HepG2 (cell line): ENCODE data around the gene ZNF189. TPM values are rescaled to one million over a fixed set of nuclear protein-coding genes. Genes with fewer than 3 reads are reported as not detected.

Experiments used
- ADNP ChIP-seq: sonication (generic); formaldehyde crosslinking; IDR thresholded peaks from 2 replicates; pipeline ENCODE4 v1.4.0; 2020; ENCODE audit warnings: missing genetic modification reagents
- NFIC ChIP-seq: IDR thresholded peaks from 2 replicates; pipeline ENCODE4 v1.6.1; 2012; ENCODE audit warnings: mild to moderate bottlenecking, low read length, inconsistent platforms
- PTBP1 ChIP-seq: fragments of 200-400 bp; formaldehyde crosslinking; IDR thresholded peaks from 2 replicates; pipeline ENCODE4 v1.6.1; 2018; ENCODE audit warnings: low read length, low read depth; ENCODE audit not compliant: poor library complexity, severe bottlenecking
- SOX6 ChIP-seq, 2 experiments: fragments of 450-650 bp in 1 of 2; sonication (generic) in 1 of 2; formaldehyde crosslinking in 1 of 2; IDR thresholded peaks; 2 replicates each; pipeline versions ENCODE4 v1.4.0 to v1.6.1; 2017 to 2020; ENCODE audit warnings: antibody characterized with exemption in 1 of 2, mild to moderate bottlenecking in 1 of 2, missing genetic modification reagents in 1 of 2
- ZFAT ChIP-seq: sonication (generic); formaldehyde crosslinking; conservative IDR thresholded peaks from 2 replicates; pipeline ENCODE4 v1.8.1; 2023; ENCODE audit warnings: missing genetic modification reagents, inconsistent platforms
- ZNF251 ChIP-seq: sonication (generic); formaldehyde crosslinking; IDR thresholded peaks from 2 replicates; pipeline ENCODE4 v1.9.0; 2021; ENCODE audit warnings: mild to moderate bottlenecking, missing genetic modification reagents
- ZNF446 ChIP-seq: sonication (generic); formaldehyde crosslinking; IDR thresholded peaks from 2 replicates; pipeline ENCODE4 v1.5.0; 2020; ENCODE audit warnings: mild to moderate bottlenecking, missing genetic modification reagents
- polyA plus RNA-seq, 8 experiments: library from polyadenylated mRNA; depleted of rRNA in 3 of 8; stranded (reverse) in 7 of 8; unstranded in 1 of 8; fragments of >200 nt; fragmentation: Illumina TruSeq in 4 of 8; extraction: Trizol in 4 of 8; gene quantifications; 2 replicates each; pipeline versions ENCODE4 v1.2.1 to v1.2.3, GENCODE V29; 2011 to 2016; ENCODE audit warnings: low read depth in 4 of 8, missing spikeins in 1 of 8, mixed read lengths in 1 of 8; ENCODE audit not compliant: insufficient read depth in 1 of 8
- total RNA-seq, 5 experiments: library from RNA; depleted of rRNA; stranded (reverse); fragments of >200 nt; fragmentation: Illumina TruSeq; extraction: Trizol; gene quantifications; 2 replicates each; pipeline ENCODE4 v1.2.3, GENCODE V29; 2016; ENCODE audit warnings: low read depth in 1 of 5
- TF ChIP-seq, protein P1 (sequence below): sonication (generic); formaldehyde crosslinking; conservative IDR thresholded peaks from 2 replicates; pipeline ENCODE4 v1.4.0; 2020; ENCODE audit warnings: missing genetic modification reagents
- TF ChIP-seq, protein P2 (sequence below): sonication (generic); formaldehyde crosslinking; IDR thresholded peaks from 2 replicates; pipeline ENCODE4 v1.4.0; 2020; ENCODE audit warnings: missing genetic modification reagents, borderline replicate concordance
- TF ChIP-seq, protein P3 (sequence below): sonication (generic); formaldehyde crosslinking; IDR thresholded peaks from 2 replicates; pipeline ENCODE4 v1.5.0; 2020; ENCODE audit warnings: mild to moderate bottlenecking, missing genetic modification reagents
- TF ChIP-seq, protein P4 (sequence below): sonication (generic); formaldehyde crosslinking; conservative IDR thresholded peaks from 2 replicates; pipeline ENCODE4 v1.4.0; 2020; ENCODE audit warnings: mild to moderate bottlenecking, missing genetic modification reagents, moderate library complexity
- TF ChIP-seq, protein P5 (sequence below): sonication (generic); formaldehyde crosslinking; IDR thresholded peaks from 2 replicates; pipeline ENCODE4 v1.4.0; 2020; ENCODE audit warnings: missing genetic modification reagents
- TF ChIP-seq, protein P6 (sequence below): sonication (generic); formaldehyde crosslinking; IDR thresholded peaks from 2 replicates; pipeline ENCODE4 v1.9.0; 2021; ENCODE audit warnings: missing genetic modification reagents, borderline replicate concordance

ZNF189 gene
- total and polyA plus RNA-seq, 2 of the 13 experiments (the other 11 are each of a cell fraction or from before 2014, with no cell fraction given): 8.4 to 50.0 TPM

DNA sequence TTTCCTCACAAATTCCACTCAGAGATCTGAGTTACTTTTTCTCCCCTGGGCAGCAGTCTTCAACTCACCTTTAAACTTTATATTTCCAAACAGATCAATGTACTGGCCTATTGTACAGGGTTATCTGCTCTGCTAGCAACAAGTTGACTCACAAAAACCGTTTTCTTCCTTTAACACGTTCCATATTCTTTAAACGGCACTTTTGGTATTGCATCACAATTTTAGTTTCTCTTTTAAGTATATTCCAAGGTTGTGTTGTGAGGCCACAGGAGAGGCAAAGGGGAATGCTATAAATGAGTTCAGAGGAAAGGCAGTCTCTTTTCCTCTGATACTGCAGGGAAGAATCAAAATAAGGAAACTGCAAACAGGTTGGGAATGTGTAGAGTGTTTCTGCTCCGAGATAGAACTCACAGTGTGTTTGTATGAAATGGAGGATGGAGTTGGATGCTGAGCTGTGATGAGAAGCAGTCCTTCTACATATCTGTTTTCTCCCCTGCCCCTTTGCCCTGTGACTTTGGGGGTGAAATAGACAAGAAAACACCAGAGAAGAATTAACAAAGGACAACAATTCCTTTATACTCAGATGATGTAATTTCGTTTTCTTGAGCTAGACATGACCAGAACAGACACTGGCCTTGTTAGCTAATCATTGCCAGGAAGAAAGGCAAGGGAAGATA is 46.8 kb downstream of the ZNF189 start (continued):
- TF ChIP-seq, protein P1, sequence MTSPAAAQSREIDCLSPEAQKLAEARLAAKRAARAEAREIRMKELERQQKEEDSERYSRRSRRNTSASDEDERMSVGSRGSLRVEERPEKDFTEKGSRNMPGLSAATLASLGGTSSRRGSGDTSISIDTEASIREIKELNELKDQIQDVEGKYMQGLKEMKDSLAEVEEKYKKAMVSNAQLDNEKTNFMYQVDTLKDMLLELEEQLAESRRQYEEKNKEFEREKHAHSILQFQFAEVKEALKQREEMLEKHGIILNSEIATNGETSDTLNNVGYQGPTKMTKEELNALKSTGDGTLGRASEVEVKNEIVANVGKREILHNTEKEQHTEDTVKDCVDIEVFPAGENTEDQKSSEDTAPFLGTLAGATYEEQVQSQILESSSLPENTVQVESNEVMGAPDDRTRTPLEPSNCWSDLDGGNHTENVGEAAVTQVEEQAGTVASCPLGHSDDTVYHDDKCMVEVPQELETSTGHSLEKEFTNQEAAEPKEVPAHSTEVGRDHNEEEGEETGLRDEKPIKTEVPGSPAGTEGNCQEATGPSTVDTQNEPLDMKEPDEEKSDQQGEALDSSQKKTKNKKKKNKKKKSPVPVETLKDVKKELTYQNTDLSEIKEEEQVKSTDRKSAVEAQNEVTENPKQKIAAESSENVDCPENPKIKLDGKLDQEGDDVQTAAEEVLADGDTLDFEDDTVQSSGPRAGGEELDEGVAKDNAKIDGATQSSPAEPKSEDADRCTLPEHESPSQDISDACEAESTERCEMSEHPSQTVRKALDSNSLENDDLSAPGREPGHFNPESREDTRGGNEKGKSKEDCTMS (CRISPR knock-in tag): no peak
- TF ChIP-seq, protein P2, sequence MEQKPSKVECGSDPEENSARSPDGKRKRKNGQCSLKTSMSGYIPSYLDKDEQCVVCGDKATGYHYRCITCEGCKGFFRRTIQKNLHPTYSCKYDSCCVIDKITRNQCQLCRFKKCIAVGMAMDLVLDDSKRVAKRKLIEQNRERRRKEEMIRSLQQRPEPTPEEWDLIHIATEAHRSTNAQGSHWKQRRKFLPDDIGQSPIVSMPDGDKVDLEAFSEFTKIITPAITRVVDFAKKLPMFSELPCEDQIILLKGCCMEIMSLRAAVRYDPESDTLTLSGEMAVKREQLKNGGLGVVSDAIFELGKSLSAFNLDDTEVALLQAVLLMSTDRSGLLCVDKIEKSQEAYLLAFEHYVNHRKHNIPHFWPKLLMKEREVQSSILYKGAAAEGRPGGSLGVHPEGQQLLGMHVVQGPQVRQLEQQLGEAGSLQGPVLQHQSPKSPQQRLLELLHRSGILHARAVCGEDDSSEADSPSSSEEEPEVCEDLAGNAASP (CRISPR knock-in tag): no peak; the same call in none of the 2 replicates
- TF ChIP-seq PTBP1 (no peak), ZNF446 (CRISPR knock-in tag) (no peak), SOX6 (IDR thresholded peaks at IDR 0.05) (no peak), SOX6 (CRISPR knock-in tag; IDR thresholded peaks at IDR 0.05) (peak; percentile 91), ZFAT (CRISPR knock-in tag) (no peak), ADNP (CRISPR knock-in tag) (no peak), NFIC (peak; percentile 86), ZNF251 (CRISPR knock-in tag) (no peak)
- TF ChIP-seq, protein P3, sequence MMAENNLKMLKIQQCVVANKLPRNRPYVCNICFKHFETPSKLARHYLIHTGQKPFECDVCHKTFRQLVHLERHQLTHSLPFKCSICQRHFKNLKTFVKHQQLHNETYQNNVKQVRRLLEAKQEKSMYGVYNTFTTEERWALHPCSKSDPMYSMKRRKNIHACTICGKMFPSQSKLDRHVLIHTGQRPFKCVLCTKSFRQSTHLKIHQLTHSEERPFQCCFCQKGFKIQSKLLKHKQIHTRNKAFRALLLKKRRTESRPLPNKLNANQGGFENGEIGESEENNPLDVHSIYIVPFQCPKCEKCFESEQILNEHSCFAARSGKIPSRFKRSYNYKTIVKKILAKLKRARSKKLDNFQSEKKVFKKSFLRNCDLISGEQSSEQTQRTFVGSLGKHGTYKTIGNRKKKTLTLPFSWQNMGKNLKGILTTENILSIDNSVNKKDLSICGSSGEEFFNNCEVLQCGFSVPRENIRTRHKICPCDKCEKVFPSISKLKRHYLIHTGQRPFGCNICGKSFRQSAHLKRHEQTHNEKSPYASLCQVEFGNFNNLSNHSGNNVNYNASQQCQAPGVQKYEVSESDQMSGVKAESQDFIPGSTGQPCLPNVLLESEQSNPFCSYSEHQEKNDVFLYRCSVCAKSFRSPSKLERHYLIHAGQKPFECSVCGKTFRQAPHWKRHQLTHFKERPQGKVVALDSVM (CRISPR knock-in tag): no peak
- TF ChIP-seq, protein P4, sequence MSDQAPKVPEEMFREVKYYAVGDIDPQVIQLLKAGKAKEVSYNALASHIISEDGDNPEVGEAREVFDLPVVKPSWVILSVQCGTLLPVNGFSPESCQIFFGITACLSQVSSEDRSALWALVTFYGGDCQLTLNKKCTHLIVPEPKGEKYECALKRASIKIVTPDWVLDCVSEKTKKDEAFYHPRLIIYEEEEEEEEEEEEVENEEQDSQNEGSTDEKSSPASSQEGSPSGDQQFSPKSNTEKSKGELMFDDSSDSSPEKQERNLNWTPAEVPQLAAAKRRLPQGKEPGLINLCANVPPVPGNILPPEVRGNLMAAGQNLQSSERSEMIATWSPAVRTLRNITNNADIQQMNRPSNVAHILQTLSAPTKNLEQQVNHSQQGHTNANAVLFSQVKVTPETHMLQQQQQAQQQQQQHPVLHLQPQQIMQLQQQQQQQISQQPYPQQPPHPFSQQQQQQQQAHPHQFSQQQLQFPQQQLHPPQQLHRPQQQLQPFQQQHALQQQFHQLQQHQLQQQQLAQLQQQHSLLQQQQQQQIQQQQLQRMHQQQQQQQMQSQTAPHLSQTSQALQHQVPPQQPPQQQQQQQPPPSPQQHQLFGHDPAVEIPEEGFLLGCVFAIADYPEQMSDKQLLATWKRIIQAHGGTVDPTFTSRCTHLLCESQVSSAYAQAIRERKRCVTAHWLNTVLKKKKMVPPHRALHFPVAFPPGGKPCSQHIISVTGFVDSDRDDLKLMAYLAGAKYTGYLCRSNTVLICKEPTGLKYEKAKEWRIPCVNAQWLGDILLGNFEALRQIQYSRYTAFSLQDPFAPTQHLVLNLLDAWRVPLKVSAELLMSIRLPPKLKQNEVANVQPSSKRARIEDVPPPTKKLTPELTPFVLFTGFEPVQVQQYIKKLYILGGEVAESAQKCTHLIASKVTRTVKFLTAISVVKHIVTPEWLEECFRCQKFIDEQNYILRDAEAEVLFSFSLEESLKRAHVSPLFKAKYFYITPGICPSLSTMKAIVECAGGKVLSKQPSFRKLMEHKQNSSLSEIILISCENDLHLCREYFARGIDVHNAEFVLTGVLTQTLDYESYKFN: peak; percentile 93
- TF ChIP-seq, protein P5, sequence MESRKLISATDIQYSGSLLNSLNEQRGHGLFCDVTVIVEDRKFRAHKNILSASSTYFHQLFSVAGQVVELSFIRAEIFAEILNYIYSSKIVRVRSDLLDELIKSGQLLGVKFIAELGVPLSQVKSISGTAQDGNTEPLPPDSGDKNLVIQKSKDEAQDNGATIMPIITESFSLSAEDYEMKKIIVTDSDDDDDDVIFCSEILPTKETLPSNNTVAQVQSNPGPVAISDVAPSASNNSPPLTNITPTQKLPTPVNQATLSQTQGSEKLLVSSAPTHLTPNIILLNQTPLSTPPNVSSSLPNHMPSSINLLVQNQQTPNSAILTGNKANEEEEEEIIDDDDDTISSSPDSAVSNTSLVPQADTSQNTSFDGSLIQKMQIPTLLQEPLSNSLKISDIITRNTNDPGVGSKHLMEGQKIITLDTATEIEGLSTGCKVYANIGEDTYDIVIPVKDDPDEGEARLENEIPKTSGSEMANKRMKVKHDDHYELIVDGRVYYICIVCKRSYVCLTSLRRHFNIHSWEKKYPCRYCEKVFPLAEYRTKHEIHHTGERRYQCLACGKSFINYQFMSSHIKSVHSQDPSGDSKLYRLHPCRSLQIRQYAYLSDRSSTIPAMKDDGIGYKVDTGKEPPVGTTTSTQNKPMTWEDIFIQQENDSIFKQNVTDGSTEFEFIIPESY: no peak
- TF ChIP-seq, protein P6, sequence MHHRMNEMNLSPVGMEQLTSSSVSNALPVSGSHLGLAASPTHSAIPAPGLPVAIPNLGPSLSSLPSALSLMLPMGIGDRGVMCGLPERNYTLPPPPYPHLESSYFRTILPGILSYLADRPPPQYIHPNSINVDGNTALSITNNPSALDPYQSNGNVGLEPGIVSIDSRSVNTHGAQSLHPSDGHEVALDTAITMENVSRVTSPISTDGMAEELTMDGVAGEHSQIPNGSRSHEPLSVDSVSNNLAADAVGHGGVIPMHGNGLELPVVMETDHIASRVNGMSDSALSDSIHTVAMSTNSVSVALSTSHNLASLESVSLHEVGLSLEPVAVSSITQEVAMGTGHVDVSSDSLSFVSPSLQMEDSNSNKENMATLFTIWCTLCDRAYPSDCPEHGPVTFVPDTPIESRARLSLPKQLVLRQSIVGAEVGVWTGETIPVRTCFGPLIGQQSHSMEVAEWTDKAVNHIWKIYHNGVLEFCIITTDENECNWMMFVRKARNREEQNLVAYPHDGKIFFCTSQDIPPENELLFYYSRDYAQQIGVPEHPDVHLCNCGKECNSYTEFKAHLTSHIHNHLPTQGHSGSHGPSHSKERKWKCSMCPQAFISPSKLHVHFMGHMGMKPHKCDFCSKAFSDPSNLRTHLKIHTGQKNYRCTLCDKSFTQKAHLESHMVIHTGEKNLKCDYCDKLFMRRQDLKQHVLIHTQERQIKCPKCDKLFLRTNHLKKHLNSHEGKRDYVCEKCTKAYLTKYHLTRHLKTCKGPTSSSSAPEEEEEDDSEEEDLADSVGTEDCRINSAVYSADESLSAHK (CRISPR knock-in tag): no peak
